ENCODE results near the gene KCNAB2.

KCNAB2 gene

GRCh38 chr1:6134741-6135510, 89.2 kb downstream of the KCNAB2 start:
- DNase-seq = no peak

DNA sequence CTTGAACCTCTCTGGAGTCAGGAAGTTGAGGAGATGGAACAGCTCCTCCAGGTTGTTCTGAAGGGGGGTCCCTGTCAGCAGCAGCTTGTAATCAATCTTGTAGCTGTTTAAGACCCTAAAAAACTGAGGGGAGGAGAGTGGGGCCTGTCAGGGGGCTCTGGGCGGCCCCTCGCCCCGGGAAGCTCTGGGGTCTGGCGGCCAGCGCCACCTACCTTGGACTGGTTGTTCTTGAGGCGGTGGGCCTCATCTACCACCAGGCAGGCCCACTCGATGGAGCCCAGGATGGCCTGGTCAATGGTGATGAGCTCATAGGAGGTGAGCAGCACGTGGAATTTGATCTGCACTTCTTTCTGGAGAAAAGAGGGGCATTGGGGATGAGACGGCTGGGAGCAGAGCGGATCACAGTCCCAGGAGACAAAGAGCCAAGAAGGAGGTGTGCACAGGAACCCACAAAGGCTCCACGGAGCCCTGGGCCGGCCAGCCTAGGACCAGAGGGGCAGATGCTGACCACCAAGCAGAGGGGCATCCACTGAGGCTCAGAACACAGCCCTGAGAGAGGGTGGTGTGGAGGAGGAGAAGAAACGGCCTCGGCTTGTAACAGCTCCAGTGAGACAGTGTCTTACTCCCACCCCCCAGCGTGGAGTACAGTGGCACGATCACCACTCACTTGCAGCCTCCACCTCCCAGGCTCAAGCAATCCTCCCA, 91.0 kb downstream of the KCNAB2 start:
- no peak for DNase-seq

- DNase-seq = no peak
Observed at GRCh38 chr1:6137758-6138157, 92.1 kb downstream of the KCNAB2 start.

DNA sequence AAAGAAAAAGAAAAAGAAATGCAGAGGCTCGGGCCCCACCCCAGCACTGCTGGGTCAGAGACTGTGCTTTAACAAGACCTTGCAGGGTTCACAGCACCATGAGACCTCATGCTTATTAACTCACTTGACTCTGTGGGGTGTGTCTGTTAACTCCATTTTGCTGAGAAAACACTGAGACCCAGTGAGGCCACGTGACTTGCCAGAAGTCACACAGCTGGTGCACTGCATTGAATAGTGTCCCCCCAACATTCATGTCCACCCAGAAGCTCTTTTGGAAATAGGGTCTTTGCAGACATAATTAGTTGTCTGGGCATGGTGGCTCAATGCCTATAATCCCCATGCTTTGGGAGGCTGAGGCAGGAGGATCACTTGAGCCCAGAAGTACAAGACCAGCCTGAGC, 94.7 kb downstream of the KCNAB2 start:
- DNase-seq = no peak

- no peak for DNase-seq
Observed at GRCh38 chr1:6141592-6141991, 95.9 kb downstream of the KCNAB2 start.

GRCh38 chr1:6142036-6142621, 96.4 kb downstream of the KCNAB2 start:
- DNase-seq = no peak

GRCh38 chr1:6142734-6143133, 97.0 kb downstream of the KCNAB2 start:
- no peak for DNase-seq

GRCh38 chr1:6143395-6143794, 97.7 kb downstream of the KCNAB2 start:
- DNase-seq = no peak

DNA sequence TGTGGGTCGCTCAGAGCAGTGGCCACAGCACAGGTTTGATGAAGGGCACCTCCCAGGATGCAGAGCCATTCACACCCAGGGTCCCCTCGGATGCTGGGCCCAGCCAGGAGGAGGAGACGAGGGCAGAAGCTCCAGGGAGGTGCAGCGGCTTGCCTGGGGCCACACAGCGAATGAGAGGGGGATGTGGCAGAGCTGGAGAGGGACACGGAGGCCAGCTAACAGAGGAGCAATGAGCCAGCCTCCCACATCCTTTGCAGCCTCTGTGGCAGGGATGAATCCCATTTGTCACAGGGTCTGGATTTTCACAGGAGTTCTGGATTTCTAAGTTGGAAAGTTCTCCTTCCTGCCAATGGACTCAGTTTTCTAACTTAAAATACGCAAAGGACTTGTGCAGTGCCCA, 98.5 kb downstream of the KCNAB2 start:
- no peak for DNase-seq

DNA sequence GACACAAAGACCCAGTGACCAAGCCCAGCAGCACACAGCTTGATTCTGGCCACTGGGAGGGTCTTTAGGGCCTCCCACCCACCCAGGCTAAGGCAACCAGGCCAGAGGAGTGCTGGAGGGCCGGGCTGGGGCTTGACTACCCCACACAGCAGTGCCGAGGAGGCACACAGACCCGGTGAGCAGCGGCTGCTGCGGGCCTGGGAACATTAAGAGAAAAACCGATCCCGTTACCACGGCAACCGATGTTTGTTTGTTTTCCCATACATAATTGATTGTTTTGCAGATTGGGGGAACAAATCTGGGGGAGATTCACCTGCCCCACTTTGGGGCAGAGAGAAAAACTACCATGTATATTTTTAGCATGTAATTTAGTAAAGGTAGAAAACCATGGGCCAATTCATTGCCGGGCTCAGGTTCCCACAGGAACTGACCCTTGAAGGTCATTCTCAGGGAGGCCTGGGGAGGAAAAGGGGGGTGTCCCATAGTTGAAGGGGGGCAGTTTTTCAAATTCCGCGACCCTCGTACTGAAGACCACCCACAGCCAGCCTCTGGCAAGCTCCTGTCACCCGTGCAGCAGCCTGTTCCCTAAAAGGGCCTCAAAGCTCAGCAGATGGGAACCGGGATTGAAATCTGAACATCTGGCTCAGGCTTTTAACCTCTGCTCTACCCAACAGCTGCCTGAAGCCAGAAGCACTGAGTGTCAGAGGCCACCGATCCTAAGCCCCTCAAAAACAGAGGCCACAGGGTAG, 99.1 kb downstream of the KCNAB2 start:
- no peak for DNase-seq

DNA sequence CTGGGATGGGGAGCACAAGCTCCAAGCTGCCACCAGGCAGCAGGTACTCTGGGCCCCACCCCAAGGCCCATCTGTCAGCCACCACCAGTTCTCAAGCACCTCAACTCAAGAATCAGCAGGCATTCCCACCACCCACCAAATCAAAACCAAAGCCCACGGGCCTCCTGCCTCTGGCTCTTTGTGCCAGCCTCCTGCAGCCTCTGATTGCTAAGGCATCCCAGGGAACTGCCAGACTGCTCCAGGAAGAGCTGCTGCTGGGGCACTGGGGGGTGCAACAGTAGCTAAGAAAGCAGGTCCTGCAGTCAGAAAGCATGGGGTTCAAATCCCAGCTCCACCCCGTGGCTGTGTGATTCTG, 99.7 kb downstream of the KCNAB2 start:
- DNase-seq = no peak

- DNase-seq = no peak
Observed at GRCh38 chr1:6145864-6146410, 100.2 kb downstream of the KCNAB2 start.

DNA sequence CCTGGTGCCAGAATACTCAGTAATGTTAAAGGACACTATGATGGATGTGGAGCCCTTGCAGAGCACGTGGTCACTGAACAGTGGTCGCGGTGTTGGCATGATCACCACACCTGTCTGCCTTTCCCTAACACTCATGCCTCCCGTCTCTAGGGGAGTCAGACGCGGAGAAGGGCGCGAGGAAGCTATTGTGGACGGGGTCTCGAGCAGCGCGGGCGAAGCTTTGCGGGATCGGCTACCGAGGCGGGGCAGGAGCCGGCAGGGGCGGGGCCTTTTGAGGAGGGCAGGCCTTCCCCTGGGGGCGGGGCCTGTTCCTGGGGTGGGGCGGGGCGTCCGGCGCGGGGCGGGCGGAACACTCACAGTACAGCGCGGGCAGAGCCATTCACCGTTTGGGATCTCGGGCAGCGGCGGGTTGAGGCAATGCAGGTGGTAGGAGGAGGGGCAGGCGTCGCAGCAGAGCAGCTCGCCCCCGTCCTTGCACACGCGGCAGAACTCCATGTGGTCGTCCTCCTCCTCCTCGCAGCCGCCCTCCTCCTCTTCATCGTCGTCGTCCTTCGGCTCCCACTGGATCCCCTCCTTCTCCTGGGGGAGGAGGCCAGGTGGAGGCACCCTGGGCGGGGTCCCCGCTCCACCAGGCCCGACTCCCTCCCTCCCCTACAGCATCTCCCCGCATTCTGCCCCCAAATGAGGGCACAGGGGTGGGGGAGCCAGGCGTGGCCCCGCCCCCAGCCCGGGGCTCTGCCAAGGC, 103.0 kb downstream of the KCNAB2 start:
- no peak for DNase-seq

- DNase-seq = no peak
Observed at GRCh38 chr1:6149597-6149996, 103.9 kb downstream of the KCNAB2 start.

DNA sequence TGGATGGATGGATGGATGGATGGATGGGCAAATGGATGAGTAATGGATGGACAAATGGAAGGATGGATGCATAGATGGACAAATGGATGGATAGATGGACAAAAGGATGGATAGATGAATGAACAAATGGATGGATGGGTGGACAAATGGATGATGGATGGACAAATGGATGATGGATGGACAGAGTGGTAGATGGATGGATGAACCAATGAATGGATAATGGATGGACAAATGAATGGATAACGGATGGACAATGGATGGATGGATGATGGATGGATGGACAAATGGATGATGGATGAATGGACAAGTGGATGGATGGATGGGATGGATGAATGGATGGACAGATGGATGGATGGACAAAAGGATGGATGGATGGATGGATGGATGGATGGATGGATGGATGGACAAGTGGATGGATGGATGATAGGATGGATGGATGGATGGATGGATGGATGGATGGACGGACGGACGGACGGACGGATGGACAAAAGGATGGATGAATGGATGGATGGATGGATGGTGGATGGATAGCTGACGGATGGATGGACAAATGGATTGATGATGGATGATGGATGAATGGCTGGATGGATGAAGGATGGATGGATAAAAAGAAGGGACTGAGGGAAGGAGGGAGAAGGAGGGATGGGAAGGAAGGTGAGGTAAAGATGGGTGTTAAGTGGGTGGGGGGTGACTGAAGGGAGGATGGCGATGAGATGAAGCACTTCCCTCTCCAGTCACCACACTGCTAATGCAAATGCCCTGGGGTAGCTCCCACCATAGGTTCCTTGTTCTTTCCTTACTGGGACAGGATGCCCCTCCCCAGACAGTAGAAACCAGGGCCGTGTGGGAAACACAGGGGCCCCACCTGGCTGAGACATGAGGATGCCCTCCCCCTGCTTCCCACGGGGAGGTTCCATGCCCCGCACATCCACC, 104.6 kb downstream of the KCNAB2 start:
- DNase-seq = no peak
